Testis (tissue), 3 donors: ENCODE data around the gene CDKN2B. TPM values are rescaled to one million over a fixed set of nuclear protein-coding genes. Genes with fewer than 3 reads are reported as not detected.

Experiments
- DNase-seq: peaks from one replicate; pipeline ENCODE4 v3.0.0-alpha.2; 2019
- H3K27ac ChIP-seq, 2 donors: fragments of 200-600 bp; sonication (generic); one replicate each; pipeline ENCODE4 v1.5.1; 2019
- H3K27me3 ChIP-seq: fragments of 200-600 bp; sonication (generic); one replicate; pipeline ENCODE4 v1.5.1; 2019
- H3K36me3 ChIP-seq: fragments of 200-600 bp; sonication (generic); one replicate; pipeline ENCODE4 v1.5.1; 2017; ENCODE audit warnings: low read depth; ENCODE audit errors: missing control alignments
- H3K4me1 ChIP-seq: fragments of 200-600 bp; sonication (generic); one replicate; pipeline ENCODE4 v1.5.1; 2019
- H3K4me3 ChIP-seq, 2 donors: fragments of 200-600 bp; sonication (generic); one replicate each; pipeline ENCODE4 v1.5.1; 2017 to 2019
- H3K9me3 ChIP-seq: fragments of 200-600 bp; sonication (generic); one replicate; pipeline ENCODE4 v1.5.1; 2017
- POLR2A ChIP-seq: fragments of 450-650 bp; IDR thresholded peaks from one replicate; pipeline ENCODE4 v1.6.1; 2017; ENCODE audit warnings: antibody characterized with exemption, mild to moderate bottlenecking, moderate library complexity
- WGBS, 2 donors: methylation state at CpG; one replicate each; pipeline ENCODE4 v1.1.5; 2018; 5-methylcytosine and 5-hydroxymethylcytosine counted together
- intact Hi-C: fragments of 100-400 bp; cut with DNase I; formaldehyde crosslinking; loops from one replicate; pipeline ENCODE4 v1.15.1; 2023; ENCODE audit warnings: low total_unique reads
- polyA plus RNA-seq: library from polyadenylated mRNA; stranded (reverse); fragments of 350-450 nt; fragmentation: Illumina TruSeq; extraction: RNeasy Lipid Tissue Mini Kit (QIAGEN cat#74804); gene quantifications from one replicate; pipeline ENCODE4 v1.2.3, GENCODE V29; 2014; ENCODE audit warnings: low read depth, low replicate concordance; ENCODE audit not compliant: insufficient read depth
- total RNA-seq, 2 donors: library from RNA; depleted of rRNA; stranded (reverse); fragments of >200 nt; gene quantifications; one replicate each; pipeline ENCODE4 v1.2.3, GENCODE V29; 2016
- TF ChIP-seq, protein P1 (sequence below), 3 experiments: fragments of 450-650 bp in 2 of 3; fragments of 200-600 bp in 1 of 3; sonication (generic) in 1 of 3; IDR thresholded peaks; one replicate each; pipeline ENCODE4 v1.5.1; 2016 to 2019; ENCODE audit warnings: antibody characterized with exemption in 3 of 3, mild to moderate bottlenecking in 2 of 3, moderate library complexity in 1 of 3

Gene CDKN2B
- total and polyA plus RNA-seq, 3 donors from 2014 or later, result 11.8 to 28.7 (median 17.3) TPM

DNA sequence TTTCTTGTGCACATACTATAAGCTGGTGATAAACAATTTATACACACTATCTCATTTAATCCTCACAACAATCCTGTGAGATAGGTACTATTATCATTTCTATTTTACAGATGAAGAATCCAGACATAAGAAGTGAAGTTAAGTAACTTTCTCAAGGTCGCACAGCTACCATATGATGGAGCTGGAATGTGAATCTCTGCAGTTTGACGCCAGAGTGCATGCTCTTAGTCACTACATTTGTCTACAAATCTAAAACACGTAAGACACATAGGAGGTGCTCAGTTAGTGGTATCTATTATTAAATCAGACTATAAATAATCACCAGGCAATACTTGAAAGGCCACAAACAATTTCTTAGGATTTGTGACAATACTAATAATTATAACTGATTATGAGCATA, 45.0 kb upstream of the CDKN2B start:
- intact Hi-C loops, result no loop called here
- 81 to 95% methylated on average over 3 of the region's 3 CpGs for WGBS, 2 donors
- H3K27me3 ChIP-seq, result no peaks in the 10 kb centered on the region
- no peaks in the 10 kb centered on the region for H3K4me1 ChIP-seq
- no peak overlapping the region for H3K4me3 ChIP-seq
- H3K36me3 ChIP-seq, result no peaks in the 10 kb centered on the region
- H3K9me3 ChIP-seq, result no peaks in the 10 kb centered on the region
- DNase-seq, result no peak
- H3K27ac ChIP-seq, result no peak overlapping the region
- TF ChIP-seq POLR2A, result no peak
- TF ChIP-seq, protein P1, sequence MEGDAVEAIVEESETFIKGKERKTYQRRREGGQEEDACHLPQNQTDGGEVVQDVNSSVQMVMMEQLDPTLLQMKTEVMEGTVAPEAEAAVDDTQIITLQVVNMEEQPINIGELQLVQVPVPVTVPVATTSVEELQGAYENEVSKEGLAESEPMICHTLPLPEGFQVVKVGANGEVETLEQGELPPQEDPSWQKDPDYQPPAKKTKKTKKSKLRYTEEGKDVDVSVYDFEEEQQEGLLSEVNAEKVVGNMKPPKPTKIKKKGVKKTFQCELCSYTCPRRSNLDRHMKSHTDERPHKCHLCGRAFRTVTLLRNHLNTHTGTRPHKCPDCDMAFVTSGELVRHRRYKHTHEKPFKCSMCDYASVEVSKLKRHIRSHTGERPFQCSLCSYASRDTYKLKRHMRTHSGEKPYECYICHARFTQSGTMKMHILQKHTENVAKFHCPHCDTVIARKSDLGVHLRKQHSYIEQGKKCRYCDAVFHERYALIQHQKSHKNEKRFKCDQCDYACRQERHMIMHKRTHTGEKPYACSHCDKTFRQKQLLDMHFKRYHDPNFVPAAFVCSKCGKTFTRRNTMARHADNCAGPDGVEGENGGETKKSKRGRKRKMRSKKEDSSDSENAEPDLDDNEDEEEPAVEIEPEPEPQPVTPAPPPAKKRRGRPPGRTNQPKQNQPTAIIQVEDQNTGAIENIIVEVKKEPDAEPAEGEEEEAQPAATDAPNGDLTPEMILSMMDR (IDR thresholded peaks at IDR 0.05), result no peak

DNA sequence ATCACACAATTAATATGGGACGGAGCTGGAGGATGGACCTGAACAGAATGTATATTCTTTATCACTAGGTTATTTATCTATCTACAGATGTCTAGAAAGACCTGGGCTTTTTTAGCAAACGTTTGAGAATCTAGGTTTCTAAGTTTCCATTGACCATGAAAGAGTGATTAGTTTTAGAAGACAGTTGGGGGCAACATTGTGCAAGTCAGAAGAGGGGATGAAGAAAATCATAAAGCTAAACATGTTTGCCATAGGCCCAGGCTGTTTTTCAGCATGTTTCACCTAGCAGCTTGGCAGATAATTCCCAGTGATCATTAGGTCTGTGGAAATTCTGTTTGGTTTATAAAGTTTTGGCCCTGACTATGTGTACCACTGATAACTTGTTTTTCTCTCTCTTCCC, 44.1 kb upstream of the CDKN2B start:
- no peak for DNase-seq
- no peaks in the 10 kb centered on the region for H3K9me3 ChIP-seq
- H3K4me1 ChIP-seq, result no peaks in the 10 kb centered on the region
- H3K4me3 ChIP-seq, result no peak overlapping the region
- WGBS, 2 donors, result 55 to 73% methylated on average over 2 of the region's 2 CpGs
- no peaks in the 10 kb centered on the region for H3K36me3 ChIP-seq
- intact Hi-C loops, result no loop called here
- no peak overlapping the region for H3K27ac ChIP-seq
- TF ChIP-seq, protein P1 (IDR thresholded peaks at IDR 0.05), result no peak
- no peak for TF ChIP-seq POLR2A
- no peaks in the 10 kb centered on the region for H3K27me3 ChIP-seq

DNA sequence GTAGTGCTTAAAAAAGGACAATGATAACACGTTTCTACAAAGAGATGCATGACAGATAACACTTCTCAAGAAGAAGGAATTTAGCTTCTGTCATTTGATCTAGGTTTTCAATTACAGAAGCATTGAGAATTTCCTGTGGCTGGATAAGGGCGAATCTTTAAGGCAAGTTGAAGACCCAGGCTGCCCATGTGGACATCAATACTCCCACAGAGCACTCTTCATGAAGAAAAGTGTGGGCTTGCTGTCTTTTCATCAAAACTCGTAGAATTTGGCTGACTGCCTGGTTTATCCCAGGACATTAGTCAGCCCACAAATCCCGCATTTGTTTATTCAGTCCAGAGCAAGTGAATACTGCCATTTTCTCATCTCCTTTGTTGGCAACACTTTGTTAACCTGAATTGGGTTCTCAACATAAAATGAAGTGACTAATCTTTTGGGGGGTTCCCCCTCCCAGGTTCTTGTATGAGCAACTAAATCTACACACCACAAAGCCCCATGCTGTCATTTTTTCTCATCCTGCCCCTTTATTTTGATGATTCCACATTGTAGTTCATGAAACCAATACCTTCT, 43.4 kb upstream of the CDKN2B start:
- peak; percentile 18 for DNase-seq
- Histone ChIP-seq H3K27ac (no peak overlapping the region), H3K9me3 (no peaks in the 10 kb centered on the region), H3K4me3 (no peak overlapping the region), H3K27me3 (no peaks in the 10 kb centered on the region), H3K4me1 (no peaks in the 10 kb centered on the region), H3K36me3 (no peaks in the 10 kb centered on the region)
- intact Hi-C loops, result no loop called here
- TF ChIP-seq, protein P1 (IDR thresholded peaks at IDR 0.05), result no peak
- TF ChIP-seq POLR2A, result no peak
- WGBS, 2 donors, result 59 to 68% methylated on average over 4 of the region's 4 CpGs

DNA sequence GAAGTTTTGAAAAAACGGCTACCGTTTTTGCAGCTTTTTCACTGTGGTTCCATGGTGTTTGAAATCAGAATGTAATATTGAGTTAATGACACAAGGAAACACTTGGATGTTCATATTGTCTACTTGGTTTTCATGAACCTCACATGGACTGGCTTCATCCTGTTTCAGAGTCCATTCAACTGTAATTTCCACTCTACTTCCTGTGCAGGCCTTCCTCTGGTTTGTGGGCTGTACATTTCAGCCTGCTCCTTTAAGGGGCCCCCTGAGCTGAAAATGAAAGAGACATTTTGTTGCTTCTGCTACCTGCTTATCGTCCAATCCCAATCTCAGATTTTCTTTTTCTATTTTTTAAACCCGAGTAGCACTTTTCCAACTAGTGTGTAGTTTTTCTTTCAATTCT, 41.8 kb upstream of the CDKN2B start:
- WGBS, 2 donors, result 60 to 64% methylated on average over 4 of the region's 4 CpGs
- Histone ChIP-seq H3K9me3 (no peaks in the 10 kb centered on the region), H3K4me3 (no peak overlapping the region), H3K27ac (no peak overlapping the region), H3K4me1 (no peaks in the 10 kb centered on the region), H3K36me3 (no peaks in the 10 kb centered on the region), H3K27me3 (no peaks in the 10 kb centered on the region)
- DNase-seq, result no peak
- TF ChIP-seq, protein P1 (IDR thresholded peaks at IDR 0.05), result no peak
- intact Hi-C loops, result no loop called here

DNA sequence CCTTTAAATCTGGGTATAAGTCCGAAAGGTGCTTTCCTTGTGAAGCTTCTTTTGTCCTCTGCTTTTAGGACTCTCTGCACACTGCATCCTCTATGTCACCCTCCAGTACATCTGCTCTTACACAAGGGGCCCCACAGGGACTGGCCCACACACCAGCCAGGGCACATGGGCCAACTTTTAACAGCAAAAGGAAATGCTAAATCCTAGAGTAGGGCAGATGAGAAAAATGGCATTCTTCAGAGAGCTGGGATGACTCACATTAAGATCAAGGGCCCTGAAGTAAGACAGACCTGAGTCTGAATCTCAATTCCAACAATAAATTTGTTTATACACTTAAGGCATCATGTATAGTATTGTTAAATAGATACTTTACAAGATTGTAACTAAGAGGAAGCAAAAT, 40.3 kb upstream of the CDKN2B start:
- WGBS, 2 donors, result 81 to 82% methylated on average over 1 of the region's 1 CpG
- no peaks in the 10 kb centered on the region for H3K9me3 ChIP-seq
- H3K27me3 ChIP-seq, result no peaks in the 10 kb centered on the region
- intact Hi-C loops, result no loop called here
- H3K4me3 ChIP-seq, result no peak overlapping the region
- H3K36me3 ChIP-seq, result no peaks in the 10 kb centered on the region
- H3K4me1 ChIP-seq, result no peaks in the 10 kb centered on the region
- no peak overlapping the region for H3K27ac ChIP-seq
- TF ChIP-seq, protein P1 (IDR thresholded peaks at IDR 0.05), result no peak
- no peak for TF ChIP-seq POLR2A
- DNase-seq, result no peak
